Testis (tissue), 2 donors: ENCODE data around the gene HPN.

ENCODE experiments used
- POLR2A ChIP-seq: fragments of 450-650 bp; IDR thresholded peaks from one replicate; pipeline ENCODE4 v1.6.1; 2017; ENCODE audit warnings: antibody characterized with exemption, mild to moderate bottlenecking, moderate library complexity
- TF ChIP-seq, protein P1 (sequence below), 3 experiments: fragments of 450-650 bp in 2 of 3; fragments of 200-600 bp in 1 of 3; sonication (generic) in 1 of 3; IDR thresholded peaks; one replicate each; pipeline ENCODE4 v1.5.1; 2016 to 2019; ENCODE audit warnings: antibody characterized with exemption in 3 of 3, mild to moderate bottlenecking in 2 of 3, moderate library complexity in 1 of 3

DNA sequence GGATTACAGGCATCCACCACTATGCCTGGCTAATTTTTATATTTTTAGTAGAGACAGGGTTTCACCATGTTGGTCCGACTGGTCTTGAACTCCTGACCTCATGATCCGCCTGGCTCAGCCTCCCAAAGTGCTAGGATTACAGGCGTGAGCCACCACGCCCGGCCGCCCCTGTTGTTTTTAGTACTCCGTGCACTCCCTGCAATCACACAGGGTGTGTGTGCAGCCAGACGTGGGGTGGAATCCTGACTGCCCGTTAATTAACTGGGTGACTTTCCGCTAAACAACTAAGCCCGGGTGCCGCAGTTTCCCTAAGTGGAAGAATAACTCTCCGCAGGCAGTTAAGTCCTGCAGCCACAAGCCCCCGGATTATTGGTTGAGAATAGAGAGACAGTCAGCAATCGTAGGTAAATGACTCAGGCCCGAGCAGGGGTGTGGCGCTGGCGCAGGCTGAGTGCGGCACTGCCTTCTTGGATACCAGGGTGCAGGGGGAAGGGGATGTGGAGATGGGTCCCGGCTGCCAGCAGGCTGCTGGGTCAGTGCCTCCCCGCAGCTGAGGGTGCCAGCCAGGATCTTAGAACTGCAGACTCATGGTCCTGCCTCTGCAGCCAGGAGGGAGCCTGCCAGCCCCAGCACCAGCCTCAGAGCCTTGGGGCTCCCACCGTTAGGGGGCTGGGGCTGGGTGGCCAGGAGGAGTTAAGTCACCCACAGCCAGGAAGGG lies 68.0 kb downstream of the HPN start:
- TF ChIP-seq, protein P1, sequence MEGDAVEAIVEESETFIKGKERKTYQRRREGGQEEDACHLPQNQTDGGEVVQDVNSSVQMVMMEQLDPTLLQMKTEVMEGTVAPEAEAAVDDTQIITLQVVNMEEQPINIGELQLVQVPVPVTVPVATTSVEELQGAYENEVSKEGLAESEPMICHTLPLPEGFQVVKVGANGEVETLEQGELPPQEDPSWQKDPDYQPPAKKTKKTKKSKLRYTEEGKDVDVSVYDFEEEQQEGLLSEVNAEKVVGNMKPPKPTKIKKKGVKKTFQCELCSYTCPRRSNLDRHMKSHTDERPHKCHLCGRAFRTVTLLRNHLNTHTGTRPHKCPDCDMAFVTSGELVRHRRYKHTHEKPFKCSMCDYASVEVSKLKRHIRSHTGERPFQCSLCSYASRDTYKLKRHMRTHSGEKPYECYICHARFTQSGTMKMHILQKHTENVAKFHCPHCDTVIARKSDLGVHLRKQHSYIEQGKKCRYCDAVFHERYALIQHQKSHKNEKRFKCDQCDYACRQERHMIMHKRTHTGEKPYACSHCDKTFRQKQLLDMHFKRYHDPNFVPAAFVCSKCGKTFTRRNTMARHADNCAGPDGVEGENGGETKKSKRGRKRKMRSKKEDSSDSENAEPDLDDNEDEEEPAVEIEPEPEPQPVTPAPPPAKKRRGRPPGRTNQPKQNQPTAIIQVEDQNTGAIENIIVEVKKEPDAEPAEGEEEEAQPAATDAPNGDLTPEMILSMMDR (IDR thresholded peaks at IDR 0.05): no peak
- no peak for TF ChIP-seq POLR2A
